K562 (cell line): ENCODE results near the gene SLC25A53. TPM values are rescaled to one million over a fixed set of nuclear protein-coding genes. Genes with fewer than 3 reads are reported as not detected.
A peak's percentile ranks its signal among the peaks of the same experiment; 100 is the strongest.

Experiments used
- COPS2 ChIP-seq: fragments of 450-650 bp; conservative IDR thresholded peaks from 2 replicates; pipeline ENCODE4 v1.6.1; 2016; ENCODE audit warnings: mild to moderate bottlenecking, moderate library complexity
- KHSRP ChIP-seq: fragments of 450-650 bp; IDR thresholded peaks from 2 replicates; pipeline ENCODE4 v1.6.1; 2017
- PML ChIP-seq: IDR thresholded peaks from 2 replicates; pipeline ENCODE4 v1.6.1; 2012; ENCODE audit warnings: low read length, inconsistent platforms
- POLR2B ChIP-seq: fragments of 450-650 bp; IDR thresholded peaks from 2 replicates; pipeline ENCODE4 v1.6.1; 2018; ENCODE audit warnings: low read depth; ENCODE audit not compliant: partially characterized antibody
- PRDM10 ChIP-seq: fragments of 450-650 bp; IDR thresholded peaks from 2 replicates; pipeline ENCODE4 v1.6.1; 2018; ENCODE audit not compliant: partially characterized antibody
- RUNX1 ChIP-seq: sonication (generic); IDR thresholded peaks from 2 replicates; pipeline ENCODE4 v1.6.1; 2016; ENCODE audit warnings: antibody characterized with exemption, low read depth
- SAFB2 ChIP-seq: fragments of 200-400 bp; formaldehyde crosslinking; IDR thresholded peaks from 2 replicates; pipeline ENCODE4 v1.6.1; 2018; ENCODE audit warnings: borderline replicate concordance, low read length, low read depth, moderate library complexity; ENCODE audit not compliant: severe bottlenecking
- SAP30 ChIP-seq: fragments of 200-600 bp; sonication (generic); IDR thresholded peaks from 2 replicates; pipeline ENCODE4 v1.6.1; 2012; ENCODE audit warnings: borderline replicate concordance, low read depth, mild to moderate bottlenecking, moderate library complexity, low read length, control low read depth, inconsistent platforms; ENCODE audit not compliant: insufficient read depth, poor library complexity, severe bottlenecking
- SETDB1 ChIP-seq: IDR thresholded peaks from one replicate; pipeline ENCODE4 v1.6.1; 2012; ENCODE audit warnings: low read length, control low read depth, inconsistent platforms
- SRSF3 ChIP-seq: fragments of 200-400 bp; formaldehyde crosslinking; IDR thresholded peaks from 2 replicates; pipeline ENCODE4 v1.6.1; 2016; ENCODE audit warnings: mild to moderate bottlenecking, low read length, moderate library complexity; ENCODE audit not compliant: insufficient read depth
- TCF3 ChIP-seq: sonication (generic); formaldehyde crosslinking; IDR thresholded peaks from 2 replicates; pipeline ENCODE4 v1.4.0; 2020; ENCODE audit warnings: mild to moderate bottlenecking, missing genetic modification reagents
- TEAD2 ChIP-seq: fragments of 450-650 bp; IDR thresholded peaks from 2 replicates; pipeline ENCODE4 v1.6.1; 2016; ENCODE audit warnings: missing genetic modification characterization, control low read depth, missing compliant biosample characterization
- TGIF2 ChIP-seq: sonication (generic); formaldehyde crosslinking; IDR thresholded peaks from 2 replicates; pipeline ENCODE4 v1.8.1; 2022; ENCODE audit warnings: mild to moderate bottlenecking, missing genetic modification reagents, moderate library complexity
- ZNF121 ChIP-seq: sonication (generic); formaldehyde crosslinking; conservative IDR thresholded peaks from 2 replicates; pipeline ENCODE4 v1.8.0; 2022; ENCODE audit warnings: missing genetic modification reagents
- ZNF134 ChIP-seq: fragments of 250-450 bp; sonication (Bioruptor Pico); conservative IDR thresholded peaks from 2 replicates; pipeline ENCODE4 v1.4.0; 2020
- polyA plus RNA-seq, 8 experiments: library from polyadenylated mRNA; depleted of rRNA in 4 of 8; stranded (reverse) in 5 of 8; unstranded in 3 of 8; fragments of >200 nt; fragmentation: Nextera tagmentation in 2 of 8; fragmentation: Illumina TruSeq in 1 of 8; extraction: Ambion mirVana in 2 of 8; extraction: Trizol in 1 of 8; gene quantifications; 2 replicates each; pipeline versions ENCODE4 v1.2.1 to v1.2.3, GENCODE V29; 2011 to 2014; ENCODE audit warnings: inconsistent platforms in 1 of 8, missing spikeins in 1 of 8
- total RNA-seq, 7 experiments: library from RNA; depleted of rRNA in 6 of 7; stranded (reverse); fragments of >200 nt in 6 of 7; fragmentation: Illumina TruSeq in 2 of 7; extraction: Trizol in 2 of 7; gene quantifications; 2 replicates each; pipeline versions ENCODE4 v1.2.1 to v1.2.3, GENCODE V29; 2011 to 2021; ENCODE audit warnings: low replicate concordance in 1 of 7
- TF ChIP-seq, protein P1 (sequence below): fragments of 450-650 bp; formaldehyde crosslinking; IDR thresholded peaks from 2 replicates; pipeline ENCODE4 v1.4.0; 2022; ENCODE audit warnings: missing genetic modification characterization
- TF ChIP-seq, protein P2 (sequence below), 2 experiments: IDR thresholded peaks in 1 of 2; conservative IDR thresholded peaks in 1 of 2; 2 replicates each; pipeline ENCODE4 v1.6.1; 2016; ENCODE audit warnings: low read depth in 2 of 2, mild to moderate bottlenecking in 1 of 2, missing compliant biosample characterization in 1 of 2, missing genetic modification characterization in 1 of 2, moderate library complexity in 1 of 2

The SLC25A53 gene
- total and polyA plus RNA-seq, 9 of the 15 experiments (the other 6 are each of a cell fraction or from before 2014, with no cell fraction given) = 2.4 to 8.6 (median 5.6) TPM

DNA sequence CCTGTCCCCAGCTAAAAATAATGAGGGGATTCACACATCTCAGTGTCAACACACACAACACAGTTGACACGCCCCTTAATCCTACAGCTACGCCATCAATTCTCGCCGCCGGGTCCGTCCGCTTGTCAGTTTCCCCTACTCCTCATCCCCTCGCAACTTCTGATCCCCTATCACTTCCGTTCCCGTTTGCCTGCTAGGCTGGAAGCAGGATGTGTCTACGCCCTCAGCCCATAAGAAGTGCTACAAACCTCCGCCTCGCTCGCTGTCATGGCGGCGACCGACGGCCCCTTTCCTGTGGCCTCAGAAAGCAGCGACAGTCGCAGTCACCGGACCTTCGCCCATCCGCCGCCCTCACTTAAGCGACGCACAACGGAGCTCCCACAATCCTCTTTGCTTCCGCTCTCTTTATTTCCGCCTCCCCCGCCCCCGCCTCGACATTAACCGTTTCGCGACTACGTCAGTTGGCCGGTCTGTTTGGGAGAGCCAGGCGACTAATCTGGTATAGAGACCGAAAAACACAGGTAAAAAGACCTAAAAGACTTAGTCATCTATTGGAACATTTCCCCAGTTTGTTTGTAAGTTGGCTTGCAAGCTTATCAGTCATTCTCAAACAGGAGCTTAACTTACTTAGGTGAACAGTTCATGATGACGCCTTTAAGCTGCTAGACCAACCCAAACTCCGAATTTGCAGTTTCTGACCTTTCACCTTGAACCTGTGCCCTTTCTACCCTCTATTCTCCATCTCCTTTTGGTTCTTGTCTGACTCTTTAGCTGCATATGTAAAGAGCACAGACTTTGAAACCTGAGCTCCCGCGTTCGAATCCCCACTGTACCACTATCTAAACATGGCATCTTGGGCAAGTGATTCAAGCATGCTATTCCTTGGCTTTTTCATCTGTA lies at the start of gene SLC25A53 (continued):
- TF ChIP-seq SETDB1 (no peak), KHSRP (peak; percentile 65), SRSF3 (no peak), RUNX1 (no peak), SAFB2 (no peak), ZNF134 (no peak), TCF3 (CRISPR knock-in tag) (no peak), PML (no peak; the same call in 1 of the 2 replicates), ZNF121 (no peak), COPS2 (no peak), TEAD2 (tag) (no peak), POLR2B (no peak), PRDM10 (no peak), TGIF2 (CRISPR knock-in tag) (no peak), SAP30 (no peak)
- TF ChIP-seq, protein P1, sequence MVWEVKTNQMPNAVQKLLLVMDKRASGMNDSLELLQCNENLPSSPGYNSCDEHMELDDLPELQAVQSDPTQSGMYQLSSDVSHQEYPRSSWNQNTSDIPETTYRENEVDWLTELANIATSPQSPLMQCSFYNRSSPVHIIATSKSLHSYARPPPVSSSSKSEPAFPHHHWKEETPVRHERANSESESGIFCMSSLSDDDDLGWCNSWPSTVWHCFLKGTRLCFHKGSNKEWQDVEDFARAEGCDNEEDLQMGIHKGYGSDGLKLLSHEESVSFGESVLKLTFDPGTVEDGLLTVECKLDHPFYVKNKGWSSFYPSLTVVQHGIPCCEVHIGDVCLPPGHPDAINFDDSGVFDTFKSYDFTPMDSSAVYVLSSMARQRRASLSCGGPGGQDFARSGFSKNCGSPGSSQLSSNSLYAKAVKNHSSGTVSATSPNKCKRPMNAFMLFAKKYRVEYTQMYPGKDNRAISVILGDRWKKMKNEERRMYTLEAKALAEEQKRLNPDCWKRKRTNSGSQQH (CRISPR knock-in tag) = no peak
- TF ChIP-seq, protein P2, sequence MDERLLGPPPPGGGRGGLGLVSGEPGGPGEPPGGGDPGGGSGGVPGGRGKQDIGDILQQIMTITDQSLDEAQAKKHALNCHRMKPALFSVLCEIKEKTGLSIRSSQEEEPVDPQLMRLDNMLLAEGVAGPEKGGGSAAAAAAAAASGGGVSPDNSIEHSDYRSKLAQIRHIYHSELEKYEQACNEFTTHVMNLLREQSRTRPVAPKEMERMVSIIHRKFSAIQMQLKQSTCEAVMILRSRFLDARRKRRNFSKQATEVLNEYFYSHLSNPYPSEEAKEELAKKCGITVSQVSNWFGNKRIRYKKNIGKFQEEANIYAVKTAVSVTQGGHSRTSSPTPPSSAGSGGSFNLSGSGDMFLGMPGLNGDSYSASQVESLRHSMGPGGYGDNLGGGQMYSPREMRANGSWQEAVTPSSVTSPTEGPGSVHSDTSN (CRISPR knock-in tag; IDR thresholded peaks at IDR 0.05; ENCODE audit: low read depth) = no peak
- TF ChIP-seq, protein P2 (tag; conservative IDR thresholded peaks at IDR 0.05; ENCODE audit: low read depth) = peak; percentile 56
